Tongue (tissue), 2 donors: Measurements from ENCODE around the gene HMCES. TPM values are rescaled to one million over a fixed set of nuclear protein-coding genes. Genes with fewer than 3 reads are reported as not detected.
A peak's percentile ranks its signal among the peaks of the same experiment; 100 is the strongest.
"Not testable (repeated sequence)": the region's sequence is repeated elsewhere in the genome, so short reads cannot be mapped to it uniquely, and the experiment has no call there.

Experiments used
- DNase-seq: peaks from one replicate; pipeline ENCODE4 v3.0.0-alpha.2; 2015
- total RNA-seq: library from RNA; depleted of rRNA; stranded (reverse); fragments of >200 nt; gene quantifications from one replicate; pipeline ENCODE4 v1.2.3, GENCODE V29; 2014

The HMCES gene
- total RNA-seq, 1 donor from 2014 or later, result 28.0 TPM

GRCh38 chr3:129321887-129322286 lies 43.2 kb downstream of the HMCES start:
- no peak for DNase-seq

- no peak for DNase-seq
These were observed 45.1 kb downstream of the HMCES start for GRCh38 chr3:129323651-129324294.

DNA sequence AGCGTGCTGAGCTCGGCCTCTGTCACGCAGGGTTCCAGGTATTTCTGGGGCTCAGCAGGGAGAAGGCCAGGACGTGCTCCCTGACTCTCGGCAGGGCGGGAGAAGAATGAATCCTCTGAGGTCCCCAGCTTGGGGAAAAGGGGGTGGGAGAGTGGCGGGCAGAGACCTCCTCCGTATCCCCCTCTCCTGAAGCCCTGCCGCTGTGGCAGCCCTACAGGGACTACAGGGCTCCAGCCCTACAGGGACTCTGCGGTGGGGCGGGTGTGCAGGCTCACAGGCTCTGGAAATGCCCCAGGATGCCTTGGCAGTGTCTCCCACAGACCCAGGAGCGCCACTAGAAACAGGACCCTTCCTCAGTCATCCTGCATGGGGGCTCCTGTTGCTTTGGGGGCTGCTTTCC lies 46.2 kb downstream of the HMCES start:
- no peak for DNase-seq

DNA sequence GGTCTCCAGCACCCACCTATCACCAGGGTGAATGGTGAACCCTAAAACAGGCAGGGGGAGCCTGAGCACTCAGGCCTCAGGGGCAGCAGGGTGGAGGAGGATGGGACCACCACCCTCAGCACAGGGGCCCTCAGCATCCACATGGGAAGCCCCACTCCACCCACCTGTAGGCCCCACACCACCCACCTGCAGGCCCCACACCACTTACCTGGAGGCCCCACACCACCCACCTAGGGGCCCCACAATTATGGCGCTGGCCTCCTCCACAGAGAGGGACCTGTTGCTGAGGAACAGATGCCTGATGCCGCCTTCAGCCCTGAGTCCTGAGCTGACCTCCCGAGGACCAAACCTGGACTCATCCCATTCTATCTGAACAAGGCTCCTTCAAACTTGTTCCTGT lies 46.7 kb downstream of the HMCES start:
- DNase-seq, result no peak

DNA sequence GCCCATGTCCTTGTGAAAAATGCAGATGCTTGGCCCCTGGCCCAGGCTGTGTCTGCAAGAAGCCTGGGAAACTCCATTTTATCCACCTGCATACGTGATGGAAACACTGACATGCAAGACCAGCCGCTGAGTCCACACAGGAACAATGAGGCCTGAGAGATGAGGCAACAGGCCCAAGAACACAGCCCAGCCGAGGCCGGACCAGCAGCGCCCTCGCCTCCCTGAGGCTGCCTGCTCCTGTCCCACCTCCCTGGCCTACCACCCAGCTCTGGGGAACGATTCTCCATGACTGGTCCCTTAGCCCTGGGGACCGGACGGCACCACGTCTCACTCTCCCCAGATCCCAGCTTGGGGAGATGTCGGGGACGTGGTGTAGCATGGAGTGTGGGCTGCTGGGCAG lies 47.5 kb downstream of the HMCES start:
- DNase-seq, result no peak

DNA sequence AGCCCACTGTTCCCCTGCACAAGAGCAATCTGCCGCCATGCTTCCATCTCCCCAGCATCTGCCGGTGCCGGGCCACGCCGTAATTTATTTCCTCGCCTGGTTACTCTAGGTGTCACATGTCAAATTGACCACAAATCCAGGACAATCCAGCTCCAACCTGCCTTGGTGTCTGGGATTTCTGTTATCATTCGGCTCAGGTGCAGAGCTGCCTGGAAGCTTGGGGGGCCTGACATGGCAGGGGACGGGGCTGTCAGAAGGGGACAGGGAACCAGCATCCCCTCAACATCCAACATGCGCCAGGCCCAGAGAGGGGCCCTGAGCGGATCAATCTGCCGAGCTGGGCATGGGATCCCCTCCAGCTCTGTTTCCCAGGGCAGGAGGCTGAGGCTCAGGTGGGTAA lies 47.9 kb downstream of the HMCES start:
- no peak for DNase-seq

GRCh38 chr3:129327510-129327909 lies 48.8 kb downstream of the HMCES start:
- no peak for DNase-seq

DNA sequence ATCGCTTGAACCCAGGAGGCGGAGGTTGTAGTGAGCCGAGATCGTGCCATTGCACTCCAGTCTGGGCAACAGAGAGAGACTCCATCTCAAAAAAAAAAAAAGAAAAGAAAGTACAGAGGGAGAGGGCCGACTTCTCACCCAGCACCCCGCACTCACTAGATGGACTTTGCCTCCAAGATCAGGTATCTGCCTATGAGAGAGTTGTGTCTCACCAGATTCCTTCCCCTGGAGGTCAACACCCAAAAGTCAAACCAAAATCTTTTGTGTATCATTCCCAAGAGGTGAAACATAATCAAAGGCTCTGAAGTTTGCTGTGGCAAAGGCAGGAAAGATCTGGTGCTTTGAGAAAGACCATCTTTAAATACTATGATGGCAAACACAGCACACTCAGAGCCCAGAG lies 51.2 kb downstream of the HMCES start:
- DNase-seq, result no peak

- no peak for DNase-seq
These were observed 51.7 kb downstream of the HMCES start for GRCh38 chr3:129330409-129330808.

DNA sequence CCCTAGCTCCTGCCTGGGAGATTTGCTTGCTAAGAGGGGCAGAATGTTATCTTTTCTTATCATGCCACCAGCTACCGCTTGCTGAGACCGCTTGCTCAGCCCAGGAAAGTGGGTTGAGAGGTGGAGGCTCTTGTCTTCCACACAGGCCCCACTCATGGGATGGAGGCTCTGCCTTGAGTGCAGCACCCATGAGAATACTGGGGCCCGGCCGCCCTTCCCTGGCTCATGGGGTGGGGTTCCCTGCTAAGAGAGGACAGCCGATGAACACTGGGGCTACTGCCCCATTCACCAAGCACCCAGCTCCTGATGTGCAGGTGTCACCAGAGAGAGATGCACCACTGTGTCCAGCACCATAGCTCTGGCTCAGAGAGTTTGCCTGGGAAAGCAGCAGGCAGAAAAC lies 55.2 kb downstream of the HMCES start:
- DNase-seq, result no peak

DNA sequence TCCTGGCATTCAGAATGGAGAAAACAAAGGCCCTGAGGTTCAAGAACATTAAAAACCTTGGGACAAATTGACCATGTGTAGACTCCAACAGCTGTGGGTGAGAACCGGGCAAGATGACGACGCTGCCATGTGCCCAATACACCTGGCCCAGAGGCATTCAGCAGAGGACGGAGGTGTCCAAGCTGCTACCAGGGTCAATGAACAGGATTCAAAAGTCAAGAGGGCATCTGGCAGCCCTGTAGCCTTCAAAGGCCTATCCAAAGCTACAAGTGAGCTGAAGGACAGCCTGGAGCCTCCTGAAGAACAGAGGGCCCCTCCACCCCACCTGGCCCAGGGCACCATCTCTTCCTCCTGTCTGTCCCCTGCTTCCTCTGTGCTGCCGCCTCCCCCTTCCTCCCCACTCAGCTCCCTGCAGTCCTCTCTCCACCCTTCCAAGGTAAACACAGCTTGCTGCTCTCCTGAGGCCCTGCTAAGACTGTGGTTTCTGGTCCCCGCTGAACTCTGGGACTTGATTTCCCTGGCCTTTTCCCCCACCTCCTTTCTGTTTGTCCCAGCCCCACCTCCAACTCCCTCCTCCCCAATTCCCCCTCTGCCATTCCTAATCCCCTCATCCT lies 57.5 kb downstream of the HMCES start:
- DNase-seq, result no peak

DNA sequence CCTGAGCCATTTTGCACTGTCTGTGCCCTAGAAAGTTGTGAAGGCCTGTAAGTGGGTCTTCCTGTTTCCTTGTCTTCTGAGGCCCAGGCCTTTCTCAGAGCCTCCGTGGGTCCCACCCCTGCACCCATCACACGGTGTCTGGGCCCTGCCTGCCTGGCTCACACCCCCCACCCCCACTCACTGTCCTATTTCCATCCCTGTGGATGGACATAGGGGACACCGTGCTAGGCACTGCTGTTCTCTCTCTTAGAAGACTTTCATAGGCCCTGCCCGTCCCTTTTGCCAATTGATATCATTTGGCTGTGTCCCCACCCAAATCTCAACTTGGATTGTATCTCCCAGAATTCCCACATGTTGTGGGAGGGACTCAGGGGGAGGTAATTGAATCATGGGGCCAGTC lies 59.0 kb downstream of the HMCES start:
- not testable (repeated sequence) for DNase-seq

GRCh38 chr3:129339186-129339585 lies 60.5 kb downstream of the HMCES start:
- DNase-seq, result not testable (repeated sequence)

DNA sequence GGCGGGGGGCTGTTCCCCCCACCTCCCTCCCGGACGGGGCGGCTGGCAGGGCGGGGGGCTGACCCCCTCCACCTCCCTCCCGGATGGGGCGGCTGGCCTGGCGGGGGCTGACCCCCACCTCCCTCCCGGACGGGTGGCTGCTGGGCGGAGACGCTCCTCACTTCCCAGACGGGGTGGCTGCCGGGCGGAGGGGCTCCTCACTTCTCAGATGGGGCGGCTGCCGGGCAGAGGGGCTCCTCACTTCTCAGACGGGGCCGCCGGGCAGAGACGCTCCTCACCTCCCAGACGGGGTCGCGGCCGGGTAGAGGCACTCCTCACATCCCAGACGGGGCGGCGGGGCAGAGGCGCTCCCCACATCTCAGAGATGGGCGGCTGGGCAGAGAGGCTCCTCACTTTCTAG lies 61.2 kb downstream of the HMCES start:
- not testable (repeated sequence) for DNase-seq

- DNase-seq, result no peak
These were observed 62.9 kb downstream of the HMCES start for GRCh38 chr3:129341331-129342141.

DNA sequence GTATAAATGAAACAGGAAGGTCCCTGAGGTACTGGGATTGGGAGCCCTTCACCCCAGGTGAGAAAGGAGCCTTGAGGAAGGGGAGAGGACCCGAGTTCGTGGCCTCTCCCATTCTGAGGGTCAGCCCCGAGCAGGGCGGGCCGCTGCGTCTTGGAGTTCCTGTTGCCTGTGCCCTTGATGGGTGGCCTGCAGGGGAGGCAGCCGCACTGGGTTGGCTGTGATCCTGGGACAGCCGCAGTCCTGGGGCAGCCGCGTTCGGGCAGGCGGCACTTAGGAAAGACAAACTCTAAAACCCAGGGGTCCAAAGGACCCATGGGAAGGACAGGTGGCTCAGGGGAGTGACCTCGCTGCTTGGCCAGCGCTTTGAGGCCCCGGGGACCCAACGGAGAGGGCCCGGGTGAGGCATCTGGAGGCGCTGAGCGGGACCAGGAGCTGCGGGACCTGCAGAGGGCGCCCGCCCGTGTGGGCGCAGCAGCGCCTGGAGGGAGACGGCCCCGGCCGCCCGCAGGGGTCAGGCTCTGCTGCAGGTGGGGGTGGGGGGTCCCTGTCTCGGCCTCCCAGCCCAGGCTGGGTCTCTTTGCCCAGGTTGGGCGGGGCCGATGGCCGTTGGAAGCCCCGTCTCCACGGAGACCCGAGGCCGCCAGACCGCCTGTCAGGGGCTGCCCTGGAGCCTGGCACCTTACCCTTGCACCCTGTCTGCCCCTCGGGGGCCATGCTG lies 65.1 kb downstream of the HMCES start:
- DNase-seq, result peak; percentile 31

DNA sequence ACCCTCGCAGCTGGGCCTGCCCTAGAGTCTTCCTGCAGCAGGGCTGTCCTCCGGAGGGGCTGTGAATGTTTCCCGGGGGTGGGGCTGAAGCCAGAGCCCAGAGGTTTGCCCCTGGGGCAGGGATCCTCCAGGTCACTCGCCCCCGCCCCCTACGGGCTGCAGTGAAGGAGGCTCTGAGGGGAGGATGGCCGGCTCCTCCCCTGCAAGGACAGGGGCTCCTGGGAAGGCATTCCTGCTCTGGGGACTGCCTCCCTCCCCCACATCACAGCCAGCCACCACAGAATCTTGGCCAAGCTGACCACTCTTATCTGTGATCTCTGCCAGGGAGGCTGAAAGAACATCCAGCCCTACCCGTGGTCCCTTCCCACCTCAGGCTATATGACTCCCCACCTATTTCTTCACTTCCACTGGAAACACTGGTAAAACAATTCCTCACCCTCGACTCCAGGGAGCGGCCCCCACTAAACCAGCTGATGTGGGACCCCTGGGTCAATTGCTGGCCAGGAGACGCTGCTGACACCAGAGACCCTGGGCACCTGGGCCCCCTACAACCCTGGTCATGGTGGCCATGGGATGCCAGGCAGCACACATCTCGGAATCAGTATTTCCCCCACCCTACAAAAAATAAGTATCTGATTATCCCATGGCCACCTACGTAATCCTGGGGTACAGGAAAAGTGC lies 66.0 kb downstream of the HMCES start:
- no peak for DNase-seq

DNA sequence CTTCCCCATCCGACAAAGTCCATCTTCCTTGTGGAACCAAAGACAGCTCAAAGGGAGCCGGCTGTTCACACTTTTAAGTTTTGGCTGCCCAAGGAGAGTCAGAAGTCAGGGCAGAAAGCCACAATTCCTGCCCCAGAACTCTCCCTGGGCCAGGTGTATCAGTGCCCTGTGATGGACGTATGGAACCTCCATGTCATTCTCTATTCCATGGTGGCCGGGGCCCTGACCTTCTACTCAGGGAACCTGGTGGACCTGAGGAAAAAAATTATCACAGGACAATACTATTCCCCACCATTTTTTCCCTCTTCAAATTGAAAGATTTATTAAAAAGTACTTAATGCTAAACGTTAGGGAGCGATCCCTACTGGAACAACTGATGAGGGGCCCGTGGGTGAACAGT lies 66.6 kb downstream of the HMCES start:
- no peak for DNase-seq

GRCh38 chr3:129345971-129346370 lies 67.3 kb downstream of the HMCES start:
- no peak for DNase-seq

DNA sequence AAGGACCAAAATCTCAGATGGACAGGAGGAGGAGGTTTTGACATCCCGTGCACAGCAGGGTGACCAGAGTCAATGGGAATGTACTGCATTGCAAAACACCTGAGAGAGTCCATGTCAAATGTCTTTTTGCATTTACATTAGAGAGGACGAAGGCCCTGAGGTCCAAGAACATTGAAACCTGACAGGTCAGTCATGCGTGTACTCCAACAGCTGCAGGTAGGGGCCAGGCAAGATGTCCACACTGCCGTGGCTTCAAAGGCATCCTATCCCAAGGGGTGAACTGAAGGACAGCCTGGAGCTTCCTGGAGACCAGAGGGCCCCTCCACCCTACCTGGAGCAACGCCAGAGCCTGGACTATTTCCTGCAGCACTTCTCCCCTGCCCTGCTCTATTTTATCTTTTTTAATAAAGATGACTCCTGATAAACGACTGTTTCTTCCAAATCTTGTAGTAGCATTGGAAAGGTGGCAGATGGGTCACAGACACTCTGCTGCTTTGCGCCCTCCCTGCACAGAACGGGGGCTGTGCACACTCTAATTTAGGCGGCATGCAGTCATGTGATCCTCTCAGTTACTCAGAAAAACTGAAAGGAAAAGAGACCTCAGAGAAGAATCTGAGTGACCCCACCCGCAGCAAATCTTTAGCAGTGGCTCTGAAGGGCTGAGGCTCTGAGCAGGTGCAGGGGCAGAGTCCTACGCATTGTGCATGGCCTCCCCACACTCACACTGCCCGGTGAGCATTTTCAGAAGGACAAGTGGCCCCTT lies 68.2 kb downstream of the HMCES start:
- no peak for DNase-seq

- no peak for DNase-seq
These were observed 68.8 kb downstream of the HMCES start for GRCh38 chr3:129347458-129347845.

- DNase-seq, result no peak
These were observed 70.1 kb downstream of the HMCES start for GRCh38 chr3:129348734-129349133.
